Lower leg skin (tissue), 4 donors: ENCODE measurements around the gene PRRG2. TPM values are rescaled to one million over a fixed set of nuclear protein-coding genes. Genes with fewer than 3 reads are reported as not detected.

Source experiments
- DNase-seq, 2 donors: peaks; one replicate each; pipeline ENCODE4 v3.0.0-alpha.2; 2019; ENCODE audit warnings: low spot score in 2 of 2
- H3K4me3 ChIP-seq: fragments of 200-600 bp; sonication (generic); 2 replicates; pipeline ENCODE4 v1.5.1; 2017; ENCODE audit warnings: mild to moderate bottlenecking, low read depth; ENCODE audit not compliant: poor library complexity, severe bottlenecking
- POLR2A ChIP-seq, 2 donors: fragments of 450-650 bp; IDR thresholded peaks; one replicate each; pipeline ENCODE4 v1.6.1; 2016 to 2017; ENCODE audit warnings: antibody characterized with exemption in 2 of 2, mild to moderate bottlenecking in 1 of 2, moderate library complexity in 1 of 2
- WGBS, 2 donors: methylation state at CpG; one replicate each; pipeline ENCODE4 v1.1.5; 2018; 5-methylcytosine and 5-hydroxymethylcytosine counted together
- intact Hi-C: fragments of 100-400 bp; cut with DNase I; formaldehyde crosslinking; loops from one replicate; pipeline ENCODE4 v1.15.0; 2023; ENCODE audit warnings: low total_unique reads
- total RNA-seq, 4 donors: library from RNA; depleted of rRNA; stranded (reverse); fragments of >200 nt; gene quantifications; one replicate each; pipeline ENCODE4 v1.1.0, GENCODE V29; 2016
- TF ChIP-seq, protein P1 (sequence below), 3 donors: fragments of 450-650 bp; IDR thresholded peaks; one replicate each; pipeline ENCODE4 v1.5.1; 2016; ENCODE audit warnings: antibody characterized with exemption in 3 of 3, mild to moderate bottlenecking in 3 of 3, moderate library complexity in 2 of 3

PRRG2 gene
- total RNA-seq, 4 donors from 2014 or later = 13.9 to 31.2 (median 18.6) TPM

- TF ChIP-seq, protein P1, sequence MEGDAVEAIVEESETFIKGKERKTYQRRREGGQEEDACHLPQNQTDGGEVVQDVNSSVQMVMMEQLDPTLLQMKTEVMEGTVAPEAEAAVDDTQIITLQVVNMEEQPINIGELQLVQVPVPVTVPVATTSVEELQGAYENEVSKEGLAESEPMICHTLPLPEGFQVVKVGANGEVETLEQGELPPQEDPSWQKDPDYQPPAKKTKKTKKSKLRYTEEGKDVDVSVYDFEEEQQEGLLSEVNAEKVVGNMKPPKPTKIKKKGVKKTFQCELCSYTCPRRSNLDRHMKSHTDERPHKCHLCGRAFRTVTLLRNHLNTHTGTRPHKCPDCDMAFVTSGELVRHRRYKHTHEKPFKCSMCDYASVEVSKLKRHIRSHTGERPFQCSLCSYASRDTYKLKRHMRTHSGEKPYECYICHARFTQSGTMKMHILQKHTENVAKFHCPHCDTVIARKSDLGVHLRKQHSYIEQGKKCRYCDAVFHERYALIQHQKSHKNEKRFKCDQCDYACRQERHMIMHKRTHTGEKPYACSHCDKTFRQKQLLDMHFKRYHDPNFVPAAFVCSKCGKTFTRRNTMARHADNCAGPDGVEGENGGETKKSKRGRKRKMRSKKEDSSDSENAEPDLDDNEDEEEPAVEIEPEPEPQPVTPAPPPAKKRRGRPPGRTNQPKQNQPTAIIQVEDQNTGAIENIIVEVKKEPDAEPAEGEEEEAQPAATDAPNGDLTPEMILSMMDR (IDR thresholded peaks at IDR 0.05) = peak in 1 of 3 donors; percentile 67
- TF ChIP-seq POLR2A (IDR thresholded peaks at IDR 0.05) = no peak
- intact Hi-C loops = no loop called here
- WGBS, 2 donors = 5 to 7% methylated on average over 9 of the region's 9 CpGs
- no peak overlapping the region for H3K4me3 ChIP-seq
- peak in 1 of 2 donors; percentile 81 for DNase-seq
These were observed 34.1 kb upstream of the PRRG2 start for GRCh38 chr19:49546825-49547565.

DNA sequence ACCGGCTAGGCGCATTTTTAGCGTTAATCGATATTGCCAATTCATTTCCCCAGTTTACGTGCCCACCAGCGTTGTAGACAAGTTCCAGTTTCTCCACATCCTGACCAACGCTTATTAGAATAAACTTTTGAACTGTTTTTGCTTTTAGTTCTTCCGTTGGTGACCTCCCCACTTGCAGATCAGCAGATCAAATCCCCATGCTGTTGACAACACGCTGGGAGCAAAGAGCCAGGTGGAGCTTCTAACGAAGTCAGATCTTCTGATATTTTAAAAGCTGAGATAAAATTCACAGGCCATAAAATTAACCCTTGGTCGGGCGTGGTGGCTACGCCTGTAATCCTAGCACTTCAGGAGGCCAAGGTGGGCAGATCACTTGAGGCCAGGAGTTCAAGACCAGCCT, 32.1 kb upstream of the PRRG2 start:
- WGBS, 2 donors = 74 to 78% methylated on average over 13 of the region's 13 CpGs
- DNase-seq = no peak
- H3K4me3 ChIP-seq = no peak overlapping the region
- intact Hi-C loops = no loop called here
- no peak for TF ChIP-seq POLR2A (IDR thresholded peaks at IDR 0.05)
- TF ChIP-seq, protein P1 (IDR thresholded peaks at IDR 0.05) = no peak

DNA sequence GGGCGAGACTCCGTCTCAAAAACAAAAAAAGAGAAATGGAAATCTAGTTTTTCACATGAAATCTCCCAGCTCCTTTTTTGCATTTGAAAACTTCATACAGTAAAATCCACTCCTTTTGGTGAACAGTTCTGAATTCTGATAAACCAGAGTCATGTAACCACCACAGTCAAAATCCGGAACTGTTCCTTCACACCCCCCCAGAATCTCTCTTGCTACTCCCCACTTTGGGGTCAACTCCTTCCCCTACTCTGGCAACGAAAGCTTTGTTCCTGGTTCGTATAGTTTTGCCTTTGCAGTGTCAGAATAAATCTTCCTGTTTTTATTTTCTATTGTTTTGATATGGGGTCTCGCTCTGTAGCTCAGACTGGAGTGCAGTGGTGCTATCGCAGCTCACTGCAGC, 29.6 kb upstream of the PRRG2 start:
- 83 to 86% methylated on average over 7 of the region's 7 CpGs for WGBS, 2 donors
- intact Hi-C loops = no loop called here

GRCh38 chr19:49552749-49553148, 28.4 kb upstream of the PRRG2 start:
- no peak for DNase-seq
- intact Hi-C loops = no loop called here
- H3K4me3 ChIP-seq = no peak overlapping the region
- no peak for TF ChIP-seq POLR2A (IDR thresholded peaks at IDR 0.05)
- TF ChIP-seq, protein P1 (IDR thresholded peaks at IDR 0.05) = no peak
- 76 to 95% methylated on average over 11 of the region's 11 CpGs for WGBS, 2 donors

More for the DNA sequence above, 29.6 kb upstream of the PRRG2 start:
- H3K4me3 ChIP-seq = no peak overlapping the region
- TF ChIP-seq, protein P1 (IDR thresholded peaks at IDR 0.05) = no peak
- no peak for TF ChIP-seq POLR2A (IDR thresholded peaks at IDR 0.05)
- no peak for DNase-seq

DNA sequence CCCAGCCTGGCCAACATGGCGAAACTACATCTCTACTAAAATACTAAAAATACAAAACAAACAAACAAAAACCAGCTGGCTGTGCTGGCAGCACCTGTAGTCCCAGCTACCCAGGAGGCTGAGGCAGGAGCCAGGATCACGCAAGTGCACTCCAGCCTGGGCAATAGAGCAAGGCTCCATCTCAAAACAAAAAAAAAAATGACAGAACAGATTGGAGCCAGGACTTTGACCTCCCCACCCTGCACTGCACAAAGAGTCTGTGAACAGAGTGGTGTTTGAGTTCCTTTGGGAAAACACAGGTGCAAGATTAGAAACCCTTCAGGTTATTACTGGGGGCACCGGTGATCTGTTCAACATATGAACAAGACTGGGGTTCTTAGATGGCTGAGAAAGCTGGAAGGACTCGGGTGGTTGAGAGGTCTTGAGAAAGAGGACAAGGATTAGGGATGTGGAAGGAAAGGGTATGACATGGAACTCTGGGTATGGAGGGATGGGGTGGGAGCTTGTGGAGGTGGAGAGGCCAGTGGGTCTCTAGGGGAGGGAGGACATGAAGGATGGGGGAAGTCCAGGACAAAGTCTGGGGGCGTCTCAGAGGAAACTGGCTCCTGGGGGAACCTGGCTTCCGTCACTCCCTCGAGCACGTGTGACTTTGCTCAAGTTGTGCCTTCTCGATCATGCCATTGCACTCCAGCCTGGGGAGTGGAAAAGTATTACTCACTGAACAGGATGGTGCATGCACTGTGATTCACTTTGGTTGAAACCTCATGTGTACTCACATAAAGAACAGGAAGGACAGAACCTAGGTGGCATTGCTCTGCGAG, 27.5 kb upstream of the PRRG2 start:
- WGBS, 2 donors = 50 to 58% methylated on average over 10 of the region's 10 CpGs
- intact Hi-C loops = no loop called here
- H3K4me3 ChIP-seq = no peak overlapping the region
- DNase-seq = peak in 1 of 2 donors; percentile 29
- TF ChIP-seq POLR2A (IDR thresholded peaks at IDR 0.05) = no peak
- TF ChIP-seq, protein P1 (IDR thresholded peaks at IDR 0.05) = no peak
